ENCODE results near the gene CFAP299. TPM values are rescaled to one million over a fixed set of nuclear protein-coding genes. Genes with fewer than 3 reads are reported as not detected.

CFAP299 gene
- total RNA-seq, 1 experiment from 2014 or later: not detected

GRCh38 chr4:80362578-80363181 is 27.1 kb downstream of the CFAP299 start:
- Histone ChIP-seq H4K20me1 (ENCODE audit: insufficient read depth, low read depth, low read length) (no peaks in the 10 kb centered on the region), H3K9me3 (ENCODE audit: low read length) (no peaks in the 10 kb centered on the region), H3K9ac (ENCODE audit: low read length) (no peak overlapping the region), H3K27me3 (ENCODE audit: low read length) (no peaks in the 10 kb centered on the region), H3K36me3 (ENCODE audit: insufficient read depth, low read length) (no peaks in the 10 kb centered on the region), H3K4me3 (ENCODE audit: low read length) (no peak overlapping the region), H3K4me1 (ENCODE audit: low read length) (peaks cover 4% of the 10 kb centered on the region; the same call in 1 of the 2 replicates), H2AFZ (ENCODE audit: low read length) (no peak overlapping the region), H3K9me2 (replicated peaks; ENCODE audit: insufficient read depth, low read length) (no peaks in the 10 kb centered on the region), H3K27ac (ENCODE audit: low read length) (no peak overlapping the region), H3K79me2 (ENCODE audit: low read length) (no peaks in the 10 kb centered on the region), H3K4me2 (ENCODE audit: low read depth, low read length, poor library complexity, severe bottlenecking) (no peak overlapping the region)
- DNase-seq: peak; percentile 67

- peak; percentile 67 for DNase-seq
- Histone ChIP-seq H4K20me1 (ENCODE audit: insufficient read depth, low read depth, low read length) (no peaks in the 10 kb centered on the region), H3K79me2 (ENCODE audit: low read length) (no peaks in the 10 kb centered on the region), H3K9ac (ENCODE audit: low read length) (no peak overlapping the region), H3K27me3 (ENCODE audit: low read length) (no peaks in the 10 kb centered on the region), H3K9me2 (replicated peaks; ENCODE audit: insufficient read depth, low read length) (no peaks in the 10 kb centered on the region), H3K4me1 (ENCODE audit: low read length) (peaks cover 4% of the 10 kb centered on the region; the same call in 1 of the 2 replicates), H3K9me3 (ENCODE audit: low read length) (no peaks in the 10 kb centered on the region), H2AFZ (ENCODE audit: low read length) (no peak overlapping the region), H3K4me2 (ENCODE audit: low read depth, low read length, poor library complexity, severe bottlenecking) (no peak overlapping the region), H3K27ac (ENCODE audit: low read length) (no peak overlapping the region), H3K36me3 (ENCODE audit: insufficient read depth, low read length) (no peaks in the 10 kb centered on the region), H3K4me3 (ENCODE audit: low read length) (no peak overlapping the region)
Measured at GRCh38 chr4:80365928-80366327, 30.4 kb downstream of the CFAP299 start.

GRCh38 chr4:80367737-80368136 is 32.2 kb downstream of the CFAP299 start:
- no peaks in the 10 kb centered on the region for H3K9me3 ChIP-seq (ENCODE audit: low read length)

GRCh38 chr4:80370635-80371034 is 35.1 kb downstream of the CFAP299 start:
- Histone ChIP-seq H3K27ac (ENCODE audit: low read length) (no peak overlapping the region), H3K4me3 (ENCODE audit: low read length) (no peak overlapping the region), H3K9me3 (ENCODE audit: low read length) (no peaks in the 10 kb centered on the region), H3K4me2 (ENCODE audit: low read depth, low read length, poor library complexity, severe bottlenecking) (no peak overlapping the region), H3K9me2 (replicated peaks; ENCODE audit: insufficient read depth, low read length) (no peaks in the 10 kb centered on the region), H3K36me3 (ENCODE audit: insufficient read depth, low read length) (no peaks in the 10 kb centered on the region), H3K4me1 (ENCODE audit: low read length) (peaks cover 4% of the 10 kb centered on the region; the same call in 1 of the 2 replicates), H3K27me3 (ENCODE audit: low read length) (no peaks in the 10 kb centered on the region), H4K20me1 (ENCODE audit: insufficient read depth, low read depth, low read length) (no peaks in the 10 kb centered on the region), H3K79me2 (ENCODE audit: low read length) (no peaks in the 10 kb centered on the region), H3K9ac (ENCODE audit: low read length) (no peak overlapping the region), H2AFZ (ENCODE audit: low read length) (no peak overlapping the region)
- DNase-seq: no peak

More at GRCh38 chr4:80367737-80368136, 32.2 kb downstream of the CFAP299 start:
- DNase-seq: no peak
- Histone ChIP-seq H4K20me1 (ENCODE audit: insufficient read depth, low read depth, low read length) (no peaks in the 10 kb centered on the region), H3K4me1 (ENCODE audit: low read length) (peaks cover 4% of the 10 kb centered on the region; the same call in 1 of the 2 replicates), H3K4me2 (ENCODE audit: low read depth, low read length, poor library complexity, severe bottlenecking) (no peak overlapping the region), H3K9me2 (replicated peaks; ENCODE audit: insufficient read depth, low read length) (no peaks in the 10 kb centered on the region), H3K36me3 (ENCODE audit: insufficient read depth, low read length) (no peaks in the 10 kb centered on the region), H3K27ac (ENCODE audit: low read length) (no peak overlapping the region), H3K27me3 (ENCODE audit: low read length) (no peaks in the 10 kb centered on the region), H2AFZ (ENCODE audit: low read length) (no peak overlapping the region), H3K9ac (ENCODE audit: low read length) (no peak overlapping the region), H3K4me3 (ENCODE audit: low read length) (no peak overlapping the region), H3K79me2 (ENCODE audit: low read length) (no peaks in the 10 kb centered on the region)

GRCh38 chr4:80371046-80371445 is 35.5 kb downstream of the CFAP299 start:
- Histone ChIP-seq H2AFZ (ENCODE audit: low read length) (no peak overlapping the region), H3K27me3 (ENCODE audit: low read length) (no peaks in the 10 kb centered on the region), H3K36me3 (ENCODE audit: insufficient read depth, low read length) (no peaks in the 10 kb centered on the region), H3K4me2 (ENCODE audit: low read depth, low read length, poor library complexity, severe bottlenecking) (no peak overlapping the region), H3K79me2 (ENCODE audit: low read length) (no peaks in the 10 kb centered on the region), H3K9ac (ENCODE audit: low read length) (no peak overlapping the region), H4K20me1 (ENCODE audit: insufficient read depth, low read depth, low read length) (no peaks in the 10 kb centered on the region), H3K4me1 (ENCODE audit: low read length) (peaks cover 3% of the 10 kb centered on the region; the same call in 1 of the 2 replicates), H3K9me2 (replicated peaks; ENCODE audit: insufficient read depth, low read length) (no peaks in the 10 kb centered on the region), H3K4me3 (ENCODE audit: low read length) (no peak overlapping the region), H3K27ac (ENCODE audit: low read length) (no peak overlapping the region), H3K9me3 (ENCODE audit: low read length) (no peaks in the 10 kb centered on the region)
- DNase-seq: no peak

- Histone ChIP-seq H3K27me3 (ENCODE audit: low read length) (no peaks in the 10 kb centered on the region), H3K79me2 (ENCODE audit: low read length) (no peaks in the 10 kb centered on the region), H3K27ac (ENCODE audit: low read length) (no peak overlapping the region), H3K9ac (ENCODE audit: low read length) (no peak overlapping the region), H3K9me2 (replicated peaks; ENCODE audit: insufficient read depth, low read length) (no peaks in the 10 kb centered on the region), H2AFZ (ENCODE audit: low read length) (no peak overlapping the region), H3K36me3 (ENCODE audit: insufficient read depth, low read length) (no peaks in the 10 kb centered on the region), H3K4me3 (ENCODE audit: low read length) (no peak overlapping the region), H4K20me1 (ENCODE audit: insufficient read depth, low read depth, low read length) (no peaks in the 10 kb centered on the region), H3K4me2 (ENCODE audit: low read depth, low read length, poor library complexity, severe bottlenecking) (no peak overlapping the region), H3K4me1 (ENCODE audit: low read length) (no peaks in the 10 kb centered on the region), H3K9me3 (ENCODE audit: low read length) (no peaks in the 10 kb centered on the region)
- no peak for DNase-seq
Measured at GRCh38 chr4:80374180-80374579, 38.6 kb downstream of the CFAP299 start.

- H3K27ac ChIP-seq (ENCODE audit: low read length): no peak overlapping the region
- H3K27me3 ChIP-seq (ENCODE audit: low read length): no peaks in the 10 kb centered on the region
- no peak overlapping the region for H3K9ac ChIP-seq (ENCODE audit: low read length)
- no peaks in the 10 kb centered on the region for H3K9me2 ChIP-seq (replicated peaks; ENCODE audit: insufficient read depth, low read length)
- H3K4me3 ChIP-seq (ENCODE audit: low read length): no peak overlapping the region
- H2AFZ ChIP-seq (ENCODE audit: low read length): no peak overlapping the region
- H3K9me3 ChIP-seq (ENCODE audit: low read length): no peaks in the 10 kb centered on the region
- H3K36me3 ChIP-seq (ENCODE audit: insufficient read depth, low read length): no peaks in the 10 kb centered on the region
- H3K79me2 ChIP-seq (ENCODE audit: low read length): no peaks in the 10 kb centered on the region
- no peak for DNase-seq
- peaks cover 10% of the 10 kb centered on the region for H3K4me1 ChIP-seq (ENCODE audit: low read length)
- peak overlapping the region; percentile 15 for H3K4me2 ChIP-seq (ENCODE audit: low read depth, low read length, poor library complexity, severe bottlenecking)
- no peaks in the 10 kb centered on the region for H4K20me1 ChIP-seq (ENCODE audit: insufficient read depth, low read depth, low read length)
Measured at GRCh38 chr4:80382090-80382832, 46.7 kb downstream of the CFAP299 start.

- H3K27ac ChIP-seq (ENCODE audit: low read length): no peak overlapping the region
- H3K9me2 ChIP-seq (replicated peaks; ENCODE audit: insufficient read depth, low read length): no peaks in the 10 kb centered on the region
- no peak for DNase-seq
Measured at GRCh38 chr4:80385397-80386280, 50.1 kb downstream of the CFAP299 start.

More at GRCh38 chr4:80385397-80386280, 50.1 kb downstream of the CFAP299 start:
- H2AFZ ChIP-seq (ENCODE audit: low read length): no peak overlapping the region
- H3K4me2 ChIP-seq (ENCODE audit: low read depth, low read length, poor library complexity, severe bottlenecking): no peak overlapping the region
- no peaks in the 10 kb centered on the region for H4K20me1 ChIP-seq (ENCODE audit: insufficient read depth, low read depth, low read length)
- no peaks in the 10 kb centered on the region for H3K9me3 ChIP-seq (ENCODE audit: low read length)
- no peak overlapping the region for H3K9ac ChIP-seq (ENCODE audit: low read length)
- H3K79me2 ChIP-seq (ENCODE audit: low read length): no peaks in the 10 kb centered on the region
- H3K36me3 ChIP-seq (ENCODE audit: insufficient read depth, low read length): no peaks in the 10 kb centered on the region
- H3K4me1 ChIP-seq (ENCODE audit: low read length): peaks cover 10% of the 10 kb centered on the region
- no peak overlapping the region for H3K4me3 ChIP-seq (ENCODE audit: low read length)
- no peaks in the 10 kb centered on the region for H3K27me3 ChIP-seq (ENCODE audit: low read length)

All from Karpas-422 (cell line).